OCI-LY1 (cell line): Measurements from ENCODE around the gene PCBP1.

Source experiments
- H2AFZ ChIP-seq: fragments of 200-600 bp; sonication (generic), shearing (Covaris generic); 2 replicates; pipeline ENCODE4 v1.6.0; 2014; ENCODE audit warnings: antibody characterized with exemption, mild to moderate bottlenecking, low read length
- H3F3A ChIP-seq: fragments of 200-600 bp; sonication (generic), shearing (Covaris generic); 2 replicates; pipeline ENCODE4 v1.6.0; 2014; ENCODE audit warnings: mild to moderate bottlenecking, antibody characterized with exemption, low read length, moderate library complexity; ENCODE audit not compliant: insufficient read depth
- H3K27ac ChIP-seq: fragments of 200-600 bp; sonication (generic); 2 replicates; pipeline ENCODE4 v1.5.1; 2014; ENCODE audit warnings: low read length, mixed run types, mild to moderate bottlenecking, low read depth; ENCODE audit not compliant: poor library complexity, severe bottlenecking
- H3K27me3 ChIP-seq: fragments of 200-600 bp; sonication (generic); 2 replicates; pipeline ENCODE4 v1.6.0; 2014; ENCODE audit warnings: antibody characterized with exemption, mild to moderate bottlenecking, low read length, moderate library complexity; ENCODE audit not compliant: insufficient read depth
- H3K36me3 ChIP-seq: fragments of 200-600 bp; sonication (generic); 2 replicates; pipeline ENCODE4 v1.6.1; 2014; ENCODE audit warnings: mild to moderate bottlenecking, antibody characterized with exemption, low read length, moderate library complexity, mixed read lengths; ENCODE audit not compliant: insufficient read depth
- H3K4me1 ChIP-seq: fragments of 200-600 bp; sonication (generic); 2 replicates; pipeline ENCODE4 v1.5.1; 2014; ENCODE audit warnings: mild to moderate bottlenecking, low read length, moderate library complexity; ENCODE audit not compliant: insufficient read depth, severe bottlenecking
- H3K4me2 ChIP-seq: fragments of 200-600 bp; sonication (generic), shearing (Covaris generic); 2 replicates; pipeline ENCODE4 v1.6.1; 2014; ENCODE audit warnings: low read length
- H3K4me3 ChIP-seq: fragments of 200-600 bp; sonication (generic); 2 replicates; pipeline ENCODE4 v1.5.1; 2014; ENCODE audit warnings: low read length, low read depth, mild to moderate bottlenecking, mixed read lengths; ENCODE audit not compliant: poor library complexity, severe bottlenecking
- H3K79me2 ChIP-seq: fragments of 200-600 bp; shearing (Covaris generic); 2 replicates; pipeline ENCODE4 v1.6.1; 2016; ENCODE audit warnings: mixed run types, low read length, mixed read lengths; ENCODE audit not compliant: insufficient read depth
- H3K9ac ChIP-seq: fragments of 200-600 bp; sonication (generic), shearing (Covaris generic); 2 replicates; pipeline ENCODE4 v1.6.1; 2014; ENCODE audit warnings: mild to moderate bottlenecking, low read length, mixed read lengths
- H3K9me2 ChIP-seq: fragments of 200-600 bp; sonication (generic), shearing (Covaris generic); 2 replicates; pipeline ENCODE4 v1.6.1; 2014; ENCODE audit warnings: low read depth, mild to moderate bottlenecking, low read length, mixed read lengths
- H3K9me3 ChIP-seq: fragments of 200-600 bp; shearing (Covaris generic); 2 replicates; pipeline ENCODE4 v1.6.1; 2014; ENCODE audit warnings: low read length, mixed read lengths
- H4K20me1 ChIP-seq: fragments of 200-600 bp; sonication (generic), shearing (Covaris generic); 2 replicates; pipeline ENCODE4 v1.6.0; 2016; ENCODE audit warnings: mild to moderate bottlenecking, low read length; ENCODE audit not compliant: insufficient read depth
- EZH2 ChIP-seq: fragments of 200-600 bp; sonication (generic), shearing (Covaris generic); IDR thresholded peaks from 2 replicates; pipeline ENCODE4 v1.8.0; 2017; ENCODE audit warnings: borderline replicate concordance, mixed run types, mild to moderate bottlenecking, antibody characterized with exemption, low read length, moderate library complexity, mixed read lengths
- TF ChIP-seq, protein P1 (sequence below): fragments of 200-600 bp; sonication (generic), shearing (Covaris generic); IDR thresholded peaks from 2 replicates; pipeline ENCODE4 v1.5.1; 2017; ENCODE audit warnings: mild to moderate bottlenecking, antibody characterized with exemption, low read length, moderate library complexity, mixed read lengths

Gene PCBP1

DNA sequence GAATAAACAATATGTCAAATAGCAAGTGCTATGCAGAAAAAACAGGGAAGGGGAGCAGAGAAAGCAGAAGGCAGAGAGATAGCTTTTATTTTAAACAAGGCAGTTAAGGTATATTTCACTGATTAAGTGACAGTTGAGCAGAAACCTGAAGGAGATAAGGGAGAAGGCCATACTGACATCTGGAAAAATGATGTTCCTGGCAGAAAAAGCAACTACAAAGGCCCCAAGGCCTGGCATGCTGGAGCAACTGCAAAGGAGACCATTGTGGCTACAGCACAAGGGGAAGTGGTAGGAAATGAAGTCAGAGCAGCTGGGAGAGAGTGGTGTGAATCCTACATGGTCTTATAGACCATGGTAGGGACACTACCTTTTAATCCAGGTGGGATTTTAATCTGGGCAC lies 8.9 kb upstream of the PCBP1 start:
- no peaks in the 10 kb centered on the region for H3F3A ChIP-seq
- H3K4me3 ChIP-seq: no peak overlapping the region
- peaks cover 58% of the 10 kb centered on the region for H3K36me3 ChIP-seq
- H3K27ac ChIP-seq: no peak overlapping the region
- H3K9ac ChIP-seq: no peak overlapping the region
- no peaks in the 10 kb centered on the region for H3K27me3 ChIP-seq
- H3K4me2 ChIP-seq: no peak overlapping the region
- no peak for TF ChIP-seq EZH2
- TF ChIP-seq, protein P1, sequence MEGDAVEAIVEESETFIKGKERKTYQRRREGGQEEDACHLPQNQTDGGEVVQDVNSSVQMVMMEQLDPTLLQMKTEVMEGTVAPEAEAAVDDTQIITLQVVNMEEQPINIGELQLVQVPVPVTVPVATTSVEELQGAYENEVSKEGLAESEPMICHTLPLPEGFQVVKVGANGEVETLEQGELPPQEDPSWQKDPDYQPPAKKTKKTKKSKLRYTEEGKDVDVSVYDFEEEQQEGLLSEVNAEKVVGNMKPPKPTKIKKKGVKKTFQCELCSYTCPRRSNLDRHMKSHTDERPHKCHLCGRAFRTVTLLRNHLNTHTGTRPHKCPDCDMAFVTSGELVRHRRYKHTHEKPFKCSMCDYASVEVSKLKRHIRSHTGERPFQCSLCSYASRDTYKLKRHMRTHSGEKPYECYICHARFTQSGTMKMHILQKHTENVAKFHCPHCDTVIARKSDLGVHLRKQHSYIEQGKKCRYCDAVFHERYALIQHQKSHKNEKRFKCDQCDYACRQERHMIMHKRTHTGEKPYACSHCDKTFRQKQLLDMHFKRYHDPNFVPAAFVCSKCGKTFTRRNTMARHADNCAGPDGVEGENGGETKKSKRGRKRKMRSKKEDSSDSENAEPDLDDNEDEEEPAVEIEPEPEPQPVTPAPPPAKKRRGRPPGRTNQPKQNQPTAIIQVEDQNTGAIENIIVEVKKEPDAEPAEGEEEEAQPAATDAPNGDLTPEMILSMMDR: no peak
- no peaks in the 10 kb centered on the region for H3K9me3 ChIP-seq
- H4K20me1 ChIP-seq: no peaks in the 10 kb centered on the region
- no peak overlapping the region for H2AFZ ChIP-seq
- H3K9me2 ChIP-seq: no peaks in the 10 kb centered on the region
- H3K4me1 ChIP-seq: peaks cover 6% of the 10 kb centered on the region
- no peaks in the 10 kb centered on the region for H3K79me2 ChIP-seq

DNA sequence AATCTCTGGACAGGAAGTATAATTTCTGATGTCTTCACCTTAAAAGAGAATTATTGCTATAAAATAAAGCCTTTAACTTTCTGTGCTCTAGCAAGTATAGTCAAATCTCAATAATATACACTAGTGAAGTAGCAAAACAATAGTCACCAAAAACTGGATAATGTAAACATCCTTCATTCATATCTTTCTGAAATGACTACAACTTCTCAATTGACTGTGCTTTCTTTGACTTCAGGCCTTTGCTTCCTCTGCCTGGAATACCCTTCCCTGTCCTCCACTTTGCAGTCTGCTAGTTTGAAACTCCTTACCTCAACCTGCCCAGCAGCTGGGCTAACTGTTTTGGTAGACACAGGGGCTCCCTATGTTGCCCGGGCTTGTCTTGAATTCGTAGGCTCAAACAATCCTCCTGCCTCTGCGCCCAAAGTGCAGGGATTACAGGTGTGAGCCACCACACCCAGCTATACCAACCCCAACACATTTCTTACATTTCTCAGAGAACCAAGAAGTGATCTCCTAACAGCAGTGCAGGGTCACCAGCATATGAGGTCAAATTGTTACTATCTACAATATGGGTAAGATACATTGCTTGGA lies 6.6 kb upstream of the PCBP1 start:
- H3K27me3 ChIP-seq: no peaks in the 10 kb centered on the region
- no peaks in the 10 kb centered on the region for H3F3A ChIP-seq
- H3K4me3 ChIP-seq: no peak overlapping the region
- no peak overlapping the region for H3K27ac ChIP-seq
- peaks cover 56% of the 10 kb centered on the region for H3K36me3 ChIP-seq
- no peaks in the 10 kb centered on the region for H3K9me2 ChIP-seq
- TF ChIP-seq, protein P1: no peak
- TF ChIP-seq EZH2: no peak
- no peaks in the 10 kb centered on the region for H3K9me3 ChIP-seq
- H4K20me1 ChIP-seq: no peaks in the 10 kb centered on the region
- no peaks in the 10 kb centered on the region for H3K79me2 ChIP-seq
- no peak overlapping the region for H2AFZ ChIP-seq
- no peak overlapping the region for H3K9ac ChIP-seq
- peaks cover 30% of the 10 kb centered on the region for H3K4me1 ChIP-seq
- no peak overlapping the region for H3K4me2 ChIP-seq

DNA sequence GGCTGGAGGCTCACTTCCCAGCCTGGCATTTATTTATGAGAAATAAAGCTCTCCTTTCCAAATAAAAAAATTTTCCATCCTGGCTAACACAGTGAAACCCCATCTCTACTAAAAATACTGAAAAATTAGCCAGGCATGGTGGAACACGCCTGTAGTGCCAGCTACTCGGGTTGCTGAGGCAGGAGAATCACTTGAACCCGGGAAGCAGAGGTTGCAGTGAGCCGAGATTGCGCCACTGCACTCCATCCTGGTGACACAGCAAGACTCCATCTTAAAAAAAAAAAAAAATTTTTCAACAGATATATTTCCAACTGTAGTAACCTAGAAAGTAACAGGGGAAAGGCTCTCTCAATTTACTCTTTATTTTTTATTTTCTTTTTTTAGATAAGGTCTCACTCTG lies 6.1 kb upstream of the PCBP1 start:
- Histone ChIP-seq H4K20me1 (no peaks in the 10 kb centered on the region), H3K4me3 (no peak overlapping the region), H3F3A (no peaks in the 10 kb centered on the region), H3K27me3 (no peaks in the 10 kb centered on the region), H3K4me2 (no peak overlapping the region), H3K27ac (no peak overlapping the region), H3K79me2 (no peaks in the 10 kb centered on the region), H3K9me3 (no peaks in the 10 kb centered on the region), H3K4me1 (peaks cover 35% of the 10 kb centered on the region), H3K36me3 (peaks cover 50% of the 10 kb centered on the region), H3K9me2 (no peaks in the 10 kb centered on the region), H2AFZ (no peak overlapping the region), H3K9ac (no peak overlapping the region)
- TF ChIP-seq EZH2: no peak
- TF ChIP-seq, protein P1: no peak
